Gastrocnemius medialis (tissue), 4 donors: ENCODE results near the gene PDAP1.

ENCODE experiments used
- CTCF ChIP-seq, 5 experiments: fragments of 450-650 bp in 3 of 5; fragments of 200-600 bp in 2 of 5; sonication (generic) in 2 of 5; IDR thresholded peaks in 4 of 5; conservative IDR thresholded peaks in 1 of 5; 1 replicate in 4 of 5; 2 replicates in 1 of 5; pipeline ENCODE4 v1.5.1; 2016 to 2019; ENCODE audit warnings: antibody characterized with exemption in 5 of 5, mild to moderate bottlenecking in 3 of 5, moderate library complexity in 3 of 5
- POLR2A ChIP-seq, 2 donors: fragments of 450-650 bp; IDR thresholded peaks; one replicate each; pipeline ENCODE4 v1.6.1; 2017; ENCODE audit warnings: antibody characterized with exemption in 2 of 2, mild to moderate bottlenecking in 2 of 2, moderate library complexity in 2 of 2

GRCh38 chr7:99366646-99367045 lies 41.8 kb downstream of the PDAP1 start:
- TF ChIP-seq CTCF (IDR thresholded peaks at IDR 0.05 in 4 of 5, conservative IDR thresholded peaks at IDR 0.05 in 1 of 5) (no peak), POLR2A (IDR thresholded peaks at IDR 0.05) (no peak)
